Activated T-cell treated with anti-CD3 and anti-CD28 coated beads, Interleukin-2, amount 50 U/mL, for 4 hours (primary cell): ENCODE data around the gene SMYD4. TPM values are rescaled to one million over a fixed set of nuclear protein-coding genes. Genes with fewer than 3 reads are reported as not detected.
"Not testable (repeated sequence)": the region's sequence is repeated elsewhere in the genome, so short reads cannot be mapped to it uniquely, and the experiment has no call there.

Source experiments
- ATAC-seq, 2 donors: fragments of 200-7000 bp; cut with Tn5 transposase; one replicate each; pipeline ENCODE4 v1.10.0; 2021
- DNase-seq: peaks from one replicate; pipeline ENCODE4 v3.0.0-alpha.2; 2020
- H3K27me3 Mint-ChIP-seq: one replicate; pipeline ENCODE4 v1.8.0; 2021; ENCODE audit warnings: low read depth, mixed read lengths
- H3K36me3 Mint-ChIP-seq: one replicate; pipeline ENCODE4 v1.8.0; 2022; ENCODE audit warnings: mixed read lengths; ENCODE audit not compliant: insufficient read depth
- H3K4me1 Mint-ChIP-seq: one replicate; pipeline ENCODE4 v1.8.0; 2021; ENCODE audit warnings: low read depth, mixed read lengths
- H3K4me3 Mint-ChIP-seq: one replicate; pipeline ENCODE4 v1.8.0; 2021; ENCODE audit warnings: mild to moderate bottlenecking, moderate library complexity, mixed read lengths
- H3K9me3 Mint-ChIP-seq: one replicate; pipeline ENCODE4 v1.8.0; 2021; ENCODE audit warnings: mixed read lengths
- total RNA-seq, 3 donors: library from RNA; stranded (reverse); gene quantifications; one replicate each; pipeline ENCODE4 v1.2.1, GENCODE V29; 2021

SMYD4 gene
- total RNA-seq, 3 donors from 2014 or later = 14.2 to 15.2 (median 14.8) TPM

DNA sequence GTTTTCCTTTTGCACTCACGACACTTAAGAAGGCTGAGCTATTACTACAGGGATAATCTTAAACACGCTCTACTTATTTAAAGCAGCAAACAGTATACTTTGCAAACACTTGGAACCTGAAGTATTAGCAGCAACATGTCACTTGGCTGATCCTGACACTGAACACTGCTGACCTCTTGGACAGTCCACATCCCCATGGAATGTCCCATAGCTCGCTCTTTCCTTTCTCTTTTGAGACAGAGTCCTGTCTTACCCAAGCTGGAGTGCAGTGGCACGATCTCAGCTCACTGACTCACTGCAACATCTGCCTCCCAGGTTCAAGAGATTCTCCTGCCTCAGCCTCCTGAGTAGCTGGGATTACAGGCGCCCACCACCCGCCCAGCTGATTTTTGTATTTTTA lies 26.4 kb downstream of the SMYD4 start:
- Mint-ChIP-seq H3K4me1 (no peaks in the 10 kb centered on the region), H3K9me3 (no peaks in the 10 kb centered on the region), H3K4me3 (no peak overlapping the region), H3K27me3 (no peaks in the 10 kb centered on the region), H3K36me3 (peaks cover 19% of the 10 kb centered on the region)
- DNase-seq (no peak), ATAC-seq (no peak)

DNA sequence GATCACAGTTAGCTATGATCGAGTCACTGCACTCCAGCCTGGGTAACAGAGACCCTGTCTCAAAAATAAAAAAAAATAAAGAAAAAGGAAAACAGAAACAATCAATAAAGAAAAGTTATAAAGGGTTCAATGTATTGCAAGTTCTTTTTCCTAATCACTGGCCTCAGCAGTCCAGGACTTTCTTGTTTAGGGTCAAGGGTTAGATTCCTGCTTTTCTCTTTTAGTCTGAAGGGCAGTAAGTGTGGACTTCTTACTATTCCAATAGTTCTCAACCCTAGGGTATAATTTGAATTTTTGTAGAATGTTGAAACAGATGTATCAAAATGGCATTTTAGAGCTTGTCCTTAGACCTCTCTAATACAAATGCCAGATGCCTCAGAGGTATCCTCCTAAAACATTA lies 27.3 kb downstream of the SMYD4 start:
- no peak overlapping the region for H3K4me3 Mint-ChIP-seq
- ATAC-seq (no peak), DNase-seq (no peak)
- H3K36me3 Mint-ChIP-seq = peaks cover 19% of the 10 kb centered on the region
- no peaks in the 10 kb centered on the region for H3K9me3 Mint-ChIP-seq
- peaks cover under 1% of the 10 kb centered on the region for H3K4me1 Mint-ChIP-seq
- H3K27me3 Mint-ChIP-seq = no peaks in the 10 kb centered on the region

DNA sequence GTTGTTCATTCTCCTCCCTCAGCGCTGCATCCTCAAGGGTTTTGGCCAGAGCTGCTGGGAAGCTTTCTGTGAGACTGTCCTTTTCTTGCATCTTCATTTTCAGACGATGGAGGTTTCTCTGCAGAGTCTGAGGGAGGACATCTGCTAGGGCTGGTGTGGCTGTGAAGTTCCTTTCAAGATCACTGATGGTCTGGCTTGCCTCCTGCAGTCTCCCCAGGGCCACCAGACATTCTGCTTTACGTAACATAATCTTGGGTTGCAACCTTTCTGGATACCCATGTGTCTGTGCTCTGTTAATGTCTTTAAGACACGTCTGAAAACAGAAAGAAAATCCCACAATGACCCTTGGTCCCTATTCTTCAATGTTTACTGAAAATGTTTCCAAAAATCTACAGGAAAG lies 29.0 kb downstream of the SMYD4 start:
- Mint-ChIP-seq H3K4me3 (no peak overlapping the region), H3K27me3 (no peaks in the 10 kb centered on the region), H3K9me3 (no peaks in the 10 kb centered on the region), H3K4me1 (peaks cover 2% of the 10 kb centered on the region), H3K36me3 (peaks cover 26% of the 10 kb centered on the region)
- no peak for DNase-seq
- ATAC-seq = no peak

DNA sequence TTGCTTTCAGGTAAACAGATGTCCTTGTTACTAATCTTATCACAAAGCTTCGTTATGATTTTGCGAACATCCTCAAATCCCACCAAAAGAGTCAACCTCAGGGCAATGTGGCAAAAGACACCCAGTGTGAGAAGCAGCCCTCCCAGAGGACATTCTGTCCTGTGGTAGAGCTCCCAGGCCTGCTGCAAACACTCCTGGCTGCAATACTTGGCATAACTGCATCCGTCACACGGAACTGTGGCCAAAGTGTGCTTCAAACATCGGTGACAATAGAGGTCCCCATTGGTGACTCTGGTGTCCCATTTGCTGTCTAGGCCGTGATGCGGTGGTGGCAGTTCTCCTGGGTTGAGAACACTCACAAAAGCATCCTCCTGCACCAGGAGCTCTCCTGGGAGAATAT lies 29.5 kb downstream of the SMYD4 start:
- ATAC-seq (no peak), DNase-seq (no peak)
- Mint-ChIP-seq H3K9me3 (no peaks in the 10 kb centered on the region), H3K4me1 (peaks cover 2% of the 10 kb centered on the region), H3K27me3 (no peaks in the 10 kb centered on the region), H3K36me3 (peaks cover 26% of the 10 kb centered on the region), H3K4me3 (no peak overlapping the region)

DNA sequence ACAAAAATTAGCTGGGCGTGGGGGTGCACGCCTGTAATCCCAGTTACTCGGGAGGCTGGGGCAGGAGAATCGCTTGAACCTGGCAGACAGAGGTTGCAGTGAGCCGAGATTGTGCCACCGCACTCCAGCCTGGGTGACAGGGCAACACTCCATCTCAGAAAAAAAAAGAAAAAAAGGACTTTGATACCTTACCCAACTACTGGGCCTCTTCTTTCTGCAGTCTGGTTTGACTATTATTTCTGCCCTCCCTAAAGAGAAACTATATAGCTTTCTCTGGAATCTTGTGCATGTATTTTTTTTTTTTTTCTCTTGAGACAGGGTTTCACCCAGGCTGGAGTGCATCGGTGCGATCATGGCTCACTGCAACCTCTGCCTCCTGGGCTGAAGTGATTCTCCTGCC lies 31.9 kb downstream of the SMYD4 start:
- ATAC-seq, H3K27me3 Mint-ChIP-seq, H3K4me1 Mint-ChIP-seq, H3K4me3 Mint-ChIP-seq, H3K9me3 Mint-ChIP-seq, DNase-seq: not testable (repeated sequence)
- H3K36me3 Mint-ChIP-seq = peaks cover 18% of the 10 kb centered on the region

DNA sequence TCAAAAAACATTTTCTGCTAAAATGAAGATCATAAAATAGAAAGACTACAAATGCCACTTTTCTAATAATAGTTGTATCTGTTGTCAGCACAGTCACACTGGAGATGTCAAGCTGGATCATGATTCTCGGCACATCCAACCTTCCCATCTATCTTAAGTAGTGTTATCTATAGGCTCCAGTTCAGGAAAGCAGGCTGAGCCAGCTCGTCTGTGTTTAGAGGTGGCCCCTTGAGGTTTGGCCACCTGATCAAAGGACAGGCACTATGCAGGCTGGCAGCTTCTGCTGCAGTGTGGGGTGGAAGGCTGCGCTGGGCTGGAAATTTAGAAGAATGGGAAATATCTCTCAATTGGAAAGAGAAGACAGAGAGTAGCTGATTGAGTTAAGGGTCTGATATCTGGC lies 32.4 kb downstream of the SMYD4 start:
- H3K4me1 Mint-ChIP-seq = peaks cover 2% of the 10 kb centered on the region
- no peak for ATAC-seq
- H3K27me3 Mint-ChIP-seq = no peaks in the 10 kb centered on the region
- no peak overlapping the region for H3K4me3 Mint-ChIP-seq
- DNase-seq = no peak
- no peaks in the 10 kb centered on the region for H3K9me3 Mint-ChIP-seq
- H3K36me3 Mint-ChIP-seq = peaks cover 18% of the 10 kb centered on the region

DNA sequence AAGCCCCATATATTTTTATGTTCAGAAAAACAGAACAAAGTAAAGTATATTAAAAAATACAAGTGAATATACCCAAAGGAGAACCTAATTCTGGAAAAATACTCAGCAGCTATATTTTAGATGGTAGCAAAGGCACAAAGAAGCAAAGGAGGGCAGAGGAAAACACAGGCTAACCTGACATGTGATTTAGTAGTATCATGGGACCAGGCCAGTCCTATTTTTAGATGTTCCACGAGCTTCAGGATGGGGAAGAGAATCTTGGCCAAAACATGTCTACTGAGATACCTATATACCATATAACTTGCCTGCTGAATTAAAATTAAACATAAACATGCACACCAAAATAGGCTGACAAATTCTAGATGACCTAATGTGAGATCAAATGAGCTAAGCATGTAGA lies 32.9 kb downstream of the SMYD4 start:
- Mint-ChIP-seq H3K4me1 (peaks cover 2% of the 10 kb centered on the region), H3K9me3 (no peaks in the 10 kb centered on the region), H3K27me3 (no peaks in the 10 kb centered on the region), H3K4me3 (no peak overlapping the region), H3K36me3 (peaks cover 18% of the 10 kb centered on the region)
- DNase-seq = no peak
- no peak for ATAC-seq

DNA sequence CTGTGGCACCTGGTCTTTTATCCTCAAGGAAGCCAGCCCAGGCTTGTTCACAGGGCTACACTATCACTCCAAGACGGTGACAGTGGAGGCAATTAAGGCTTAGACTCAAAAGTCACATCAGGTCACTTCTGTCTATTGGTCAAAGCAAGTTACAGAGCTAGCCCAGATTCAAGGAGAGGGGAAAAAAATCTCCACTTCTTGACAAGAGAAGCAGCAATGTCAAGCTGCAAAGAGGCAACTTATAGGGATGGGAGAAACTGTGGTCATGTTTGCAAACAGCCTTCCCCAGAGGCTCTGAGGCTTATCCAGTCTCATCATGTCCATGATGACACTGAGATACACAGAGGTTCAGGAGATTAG lies 36.3 kb downstream of the SMYD4 start:
- no peaks in the 10 kb centered on the region for H3K27me3 Mint-ChIP-seq
- no peaks in the 10 kb centered on the region for H3K9me3 Mint-ChIP-seq
- no peak overlapping the region for H3K4me3 Mint-ChIP-seq
- ATAC-seq (no peak), DNase-seq (no peak)
- peaks cover 2% of the 10 kb centered on the region for H3K4me1 Mint-ChIP-seq
- peaks cover 8% of the 10 kb centered on the region for H3K36me3 Mint-ChIP-seq

DNA sequence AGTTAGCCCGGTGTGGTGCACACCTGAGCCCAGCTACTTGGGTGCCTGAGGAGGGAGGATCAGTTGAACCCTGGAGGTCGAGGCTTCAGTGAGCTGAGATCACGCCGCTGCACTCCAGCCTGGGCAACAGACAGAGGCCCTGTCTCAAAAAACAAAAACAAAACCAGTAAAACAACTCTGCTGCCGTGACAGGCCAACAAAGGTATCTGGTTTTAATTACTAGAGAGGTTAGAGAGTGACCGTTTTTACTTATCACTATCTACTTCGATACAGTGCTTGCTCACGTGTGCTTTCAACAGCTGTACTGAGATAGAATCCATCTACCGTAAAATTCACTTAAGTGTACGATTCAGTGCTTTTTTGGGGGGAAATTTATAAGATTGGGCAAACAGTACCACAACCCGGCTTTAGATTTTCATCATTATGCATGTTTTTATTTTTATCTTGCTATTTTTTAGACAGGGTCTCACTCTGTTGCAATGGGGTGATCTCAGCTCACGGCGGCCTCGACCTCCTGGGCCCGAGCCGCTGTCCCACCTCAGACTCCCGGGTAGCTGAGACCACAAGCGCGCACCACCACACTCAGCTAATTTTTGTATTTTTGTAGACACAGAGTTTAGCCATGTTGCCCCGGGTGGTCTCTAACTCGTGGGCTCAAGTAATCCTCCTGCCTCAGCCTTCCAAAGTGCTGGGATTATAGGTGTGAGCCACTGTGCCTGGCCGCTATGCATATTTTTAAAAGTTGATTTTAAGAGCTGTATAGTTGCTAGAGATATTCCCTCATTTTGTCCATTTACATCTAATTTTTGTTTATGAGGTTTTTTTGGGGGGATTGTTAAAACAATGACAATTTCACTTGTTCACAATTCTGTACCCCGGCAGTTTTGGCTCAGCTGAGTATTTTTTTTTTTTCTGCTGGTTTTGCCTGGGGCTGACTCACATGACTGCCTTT lies 36.9 kb downstream of the SMYD4 start:
- peaks cover 8% of the 10 kb centered on the region for H3K36me3 Mint-ChIP-seq

DNA sequence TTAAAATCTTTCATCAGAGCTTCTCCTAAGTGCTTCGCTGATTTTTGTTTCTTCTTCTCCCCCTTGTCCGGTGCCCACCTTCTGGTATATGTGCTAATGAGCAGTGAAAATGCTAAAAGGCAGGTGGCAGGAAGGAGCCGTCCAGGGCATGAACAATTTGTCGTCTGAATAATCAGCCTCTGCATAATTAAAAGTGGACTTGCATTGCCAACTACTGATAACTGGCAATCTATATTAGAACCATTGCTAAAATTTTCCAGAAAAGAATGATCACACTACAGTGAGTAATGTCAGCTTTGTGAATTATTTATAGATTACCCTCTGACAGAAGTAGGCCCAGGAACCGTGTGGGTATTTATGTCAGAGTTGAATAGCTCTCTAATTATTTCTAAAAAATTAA lies 39.8 kb downstream of the SMYD4 start:
- no peak overlapping the region for H3K4me3 Mint-ChIP-seq
- no peak for ATAC-seq

More for the DNA sequence above, 36.9 kb downstream of the SMYD4 start:
- DNase-seq (no peak), ATAC-seq (no peak)
- H3K4me1 Mint-ChIP-seq = peaks cover 2% of the 10 kb centered on the region
- no peak overlapping the region for H3K4me3 Mint-ChIP-seq
- no peaks in the 10 kb centered on the region for H3K27me3 Mint-ChIP-seq
- H3K9me3 Mint-ChIP-seq = no peaks in the 10 kb centered on the region

DNA sequence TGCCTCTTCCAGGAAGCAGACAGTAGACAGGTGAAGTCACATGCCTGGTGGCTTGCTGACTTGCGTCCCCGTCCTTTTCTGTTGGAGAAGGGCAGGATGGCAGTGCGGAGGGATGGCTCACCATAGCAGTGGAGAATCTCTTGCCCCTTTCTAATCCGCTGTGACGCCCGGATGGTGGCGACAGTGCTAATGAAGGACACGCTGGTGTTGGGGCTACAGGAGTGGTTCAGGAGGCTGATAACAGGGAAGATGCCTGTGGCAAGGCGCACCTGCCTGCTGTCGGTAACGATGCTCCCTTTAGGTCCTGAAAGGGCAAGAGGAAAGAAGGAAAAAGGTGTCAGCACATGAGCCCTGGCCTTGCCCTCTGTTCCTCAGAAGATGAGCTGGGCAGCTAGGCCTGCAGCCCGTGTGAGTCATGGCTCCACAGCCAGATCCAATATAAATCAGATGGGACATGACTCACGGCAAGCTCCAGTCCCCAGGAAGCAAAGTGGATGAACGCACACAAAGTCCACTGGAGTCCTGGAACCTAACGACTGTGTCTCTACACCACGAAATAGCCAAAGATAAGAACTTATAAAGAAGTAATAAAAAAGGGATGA lies 42.3 kb downstream of the SMYD4 start:
- Mint-ChIP-seq H3K27me3 (no peaks in the 10 kb centered on the region), H3K36me3 (peaks cover 26% of the 10 kb centered on the region), H3K9me3 (no peaks in the 10 kb centered on the region), H3K4me3 (no peak overlapping the region), H3K4me1 (peaks cover 5% of the 10 kb centered on the region)
- DNase-seq (no peak), ATAC-seq (no peak)

More for the DNA sequence above, 39.8 kb downstream of the SMYD4 start:
- H3K36me3 Mint-ChIP-seq = peaks cover 13% of the 10 kb centered on the region
- no peak for DNase-seq
- H3K9me3 Mint-ChIP-seq = no peaks in the 10 kb centered on the region
- no peaks in the 10 kb centered on the region for H3K4me1 Mint-ChIP-seq
- H3K27me3 Mint-ChIP-seq = no peaks in the 10 kb centered on the region

DNA sequence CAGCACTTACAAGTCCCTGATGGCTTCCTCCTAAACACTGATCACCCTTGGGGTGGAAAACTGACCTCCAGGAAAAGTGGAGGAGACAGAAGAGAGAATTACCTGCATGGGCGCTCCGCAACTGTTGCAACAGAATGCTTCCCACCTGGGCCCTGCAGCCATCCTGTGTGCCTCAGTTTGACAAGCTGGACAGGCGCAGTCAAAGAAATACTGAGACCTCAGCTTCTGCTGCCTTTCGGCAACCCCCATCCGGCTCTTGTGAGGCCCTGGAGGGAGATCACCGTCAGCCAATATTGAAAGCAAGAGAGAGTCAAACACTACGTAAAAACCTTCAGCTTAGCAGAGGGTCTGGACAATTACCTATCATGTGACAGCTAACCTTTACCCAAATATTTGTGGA lies 43.0 kb downstream of the SMYD4 start:
- H3K36me3 Mint-ChIP-seq = peaks cover 31% of the 10 kb centered on the region
- ATAC-seq (no peak), DNase-seq (no peak)
- peaks cover 5% of the 10 kb centered on the region for H3K4me1 Mint-ChIP-seq
- no peak overlapping the region for H3K4me3 Mint-ChIP-seq
- H3K9me3 Mint-ChIP-seq = no peaks in the 10 kb centered on the region
- no peaks in the 10 kb centered on the region for H3K27me3 Mint-ChIP-seq

DNA sequence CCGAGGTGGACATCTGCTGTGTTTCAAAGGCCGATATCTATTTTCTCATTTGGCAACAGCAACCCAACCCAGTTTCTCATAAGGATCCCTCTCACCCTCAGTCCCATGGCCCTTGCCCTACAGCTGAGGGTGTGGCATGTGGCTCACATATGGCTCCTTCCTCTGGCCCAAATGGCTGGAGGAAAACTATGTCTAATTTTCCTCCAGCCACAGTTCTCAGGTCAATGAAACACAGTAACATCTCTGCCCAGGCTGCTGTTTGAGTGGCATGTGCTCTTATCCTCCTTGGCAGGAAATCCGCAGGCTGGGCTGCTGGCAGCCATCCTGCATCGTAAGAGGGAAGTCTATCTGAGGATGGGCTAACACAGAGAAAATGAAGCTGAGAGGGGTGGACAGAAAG lies 43.8 kb downstream of the SMYD4 start:
- no peak for DNase-seq
- no peak for ATAC-seq
- Mint-ChIP-seq H3K36me3 (peaks cover 31% of the 10 kb centered on the region), H3K4me1 (peaks cover 5% of the 10 kb centered on the region), H3K9me3 (no peaks in the 10 kb centered on the region), H3K27me3 (no peaks in the 10 kb centered on the region), H3K4me3 (no peak overlapping the region)

DNA sequence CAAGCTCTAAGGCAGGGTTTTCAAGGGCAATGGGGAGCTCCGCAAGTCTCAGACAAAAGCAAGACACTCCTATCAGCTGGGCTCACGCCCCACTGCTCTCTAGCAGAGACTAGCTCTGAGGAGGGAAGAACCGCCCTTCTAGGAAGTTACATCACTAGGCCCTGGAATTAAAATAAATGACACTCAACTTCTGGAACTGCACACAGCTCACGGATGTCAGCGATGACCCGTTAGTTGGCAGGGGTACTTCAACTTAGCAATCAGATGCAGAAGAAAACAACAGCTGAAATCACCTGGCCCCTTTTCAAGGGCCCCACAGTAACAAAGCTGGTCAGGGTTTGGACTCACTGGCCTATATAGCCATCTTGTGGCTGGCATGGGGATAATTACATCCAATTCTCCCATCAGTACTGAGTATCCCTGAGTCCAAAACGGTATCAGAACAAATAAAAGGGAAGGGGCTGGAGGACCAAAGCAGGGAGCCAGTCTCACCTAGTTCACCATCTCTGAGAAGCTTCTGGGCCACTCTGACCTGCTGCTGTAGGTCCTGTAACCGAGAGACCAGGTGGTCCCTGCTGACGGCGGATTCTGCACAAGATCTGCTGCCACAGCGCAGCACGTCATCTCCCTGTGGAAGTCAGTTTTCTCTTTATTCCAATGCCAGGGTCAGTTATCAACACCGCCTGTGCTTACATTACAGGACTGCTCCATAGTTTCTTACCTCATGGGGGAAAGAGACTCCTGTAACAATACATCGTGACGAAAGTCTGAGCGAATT lies 45.7 kb downstream of the SMYD4 start:
- no peaks in the 10 kb centered on the region for H3K27me3 Mint-ChIP-seq
- no peak overlapping the region for H3K4me3 Mint-ChIP-seq
- DNase-seq (no peak), ATAC-seq (no peak)
- H3K36me3 Mint-ChIP-seq = peaks cover 31% of the 10 kb centered on the region
- peaks cover 5% of the 10 kb centered on the region for H3K4me1 Mint-ChIP-seq
- no peaks in the 10 kb centered on the region for H3K9me3 Mint-ChIP-seq
